Activated CD8-positive, alpha-beta memory T cell treated with anti-CD3 and anti-CD28 coated beads for 48 hours (primary cell): Measurements from ENCODE around the gene CDC123.
"Not testable (repeated sequence)": the region's sequence is repeated elsewhere in the genome, so short reads cannot be mapped to it uniquely, and the experiment has no call there.

Experiments
- DNase-seq, 3 experiments: peaks; one replicate each; pipeline ENCODE4 v3.0.0-alpha.2; 2020; ENCODE audit warnings: low read depth in 2 of 3, low spot score in 2 of 3

Gene CDC123

DNA sequence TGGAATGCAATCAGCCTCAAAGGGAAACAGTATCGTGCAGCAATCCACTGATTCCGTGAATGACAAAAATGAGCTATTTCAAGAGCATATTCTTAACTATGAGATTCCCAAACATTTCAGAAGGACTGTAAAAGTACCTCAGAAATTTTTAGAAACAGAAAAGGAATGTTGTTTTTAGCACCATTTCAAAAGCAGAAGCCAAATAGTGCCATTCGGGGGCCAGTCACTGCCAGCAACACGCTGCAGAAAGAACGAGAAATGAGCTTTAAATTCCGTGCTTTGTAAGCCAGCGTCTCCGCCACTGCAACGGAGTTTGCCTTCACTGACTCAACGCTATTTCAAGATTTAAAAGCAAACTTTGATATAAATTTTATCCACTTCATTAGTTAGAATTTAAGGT lies 6.6 kb upstream of the CDC123 start:
- DNase-seq: no peak

DNA sequence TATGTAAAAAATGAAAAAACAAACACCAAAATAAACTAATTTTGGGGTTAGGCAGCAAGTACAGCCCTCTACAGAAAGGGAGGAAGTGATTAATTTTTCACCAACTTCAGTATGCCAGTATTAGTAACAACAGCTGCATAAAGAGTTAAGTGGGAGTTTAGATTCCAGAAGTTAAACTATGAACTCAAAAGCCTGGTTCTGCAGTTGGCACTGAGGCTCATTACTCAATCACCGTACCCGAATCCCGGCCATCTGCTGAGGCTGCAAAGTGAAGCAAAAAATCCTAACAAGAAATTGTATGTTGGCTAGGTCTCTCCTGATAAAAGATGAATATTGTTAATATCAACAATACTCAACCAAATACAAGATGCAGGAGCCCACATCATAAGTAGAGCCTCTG lies 4.3 kb upstream of the CDC123 start:
- no peak for DNase-seq

DNA sequence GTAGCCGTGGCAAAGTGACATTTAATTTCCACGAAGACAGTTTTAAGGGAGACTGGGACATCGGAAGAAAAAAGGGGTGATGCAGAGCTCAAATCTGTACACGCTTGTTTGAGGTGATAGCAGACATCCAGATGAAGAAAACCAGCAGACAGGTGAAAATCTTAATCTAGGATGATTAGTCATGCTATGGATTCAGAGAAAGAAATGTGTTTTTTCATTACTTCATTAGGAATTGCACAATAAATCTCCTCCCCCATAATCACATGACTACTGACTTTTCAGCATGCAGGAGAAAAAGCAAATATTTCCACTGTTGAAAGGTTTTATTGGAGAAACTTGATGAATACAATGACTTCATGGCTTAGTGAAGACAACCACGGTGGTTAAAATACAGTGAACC lies 2.8 kb upstream of the CDC123 start:
- no peak for DNase-seq

DNA sequence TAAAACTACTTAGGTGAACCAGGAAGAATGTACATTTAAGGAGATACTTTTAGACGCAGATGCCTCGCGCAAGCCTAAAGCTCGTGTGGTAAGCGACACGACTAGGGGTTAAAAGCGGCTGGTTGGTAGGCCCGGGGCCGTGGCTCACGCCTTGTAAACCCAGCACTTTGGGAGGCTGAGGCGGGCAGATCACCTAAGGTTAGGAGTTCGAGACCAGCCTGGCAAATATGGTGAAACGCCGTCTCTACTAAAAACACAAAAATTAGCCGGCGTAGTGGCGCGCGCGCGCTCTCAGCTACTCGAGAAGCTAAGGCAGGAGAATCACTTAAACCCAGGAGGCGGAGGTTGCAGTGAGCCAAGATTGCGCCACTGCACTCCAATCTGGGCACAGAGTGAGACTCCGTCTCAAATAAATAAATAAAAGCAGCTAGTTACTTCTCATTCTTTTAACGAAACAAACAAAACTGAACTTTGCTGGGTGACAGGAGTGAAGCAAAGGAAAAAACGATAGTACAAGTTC lies 1.2 kb upstream of the CDC123 start:
- DNase-seq: no peak

DNA sequence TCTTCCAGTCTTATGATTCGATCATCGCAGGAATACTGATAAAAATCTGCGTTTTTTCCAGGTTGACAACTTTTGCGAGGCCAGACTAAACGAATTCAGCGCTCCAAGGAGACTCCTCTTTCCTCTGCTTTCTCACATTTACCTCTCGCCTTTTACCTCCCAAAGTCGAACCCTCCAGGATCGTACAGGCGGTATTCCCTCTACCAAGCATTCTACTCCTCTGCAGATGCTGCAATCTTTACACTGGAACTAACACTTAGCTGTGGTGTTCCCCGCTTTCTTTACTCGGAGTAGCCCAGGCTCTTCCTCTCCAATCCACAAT lies 746 bp upstream of the CDC123 start:
- no peak for DNase-seq

DNA sequence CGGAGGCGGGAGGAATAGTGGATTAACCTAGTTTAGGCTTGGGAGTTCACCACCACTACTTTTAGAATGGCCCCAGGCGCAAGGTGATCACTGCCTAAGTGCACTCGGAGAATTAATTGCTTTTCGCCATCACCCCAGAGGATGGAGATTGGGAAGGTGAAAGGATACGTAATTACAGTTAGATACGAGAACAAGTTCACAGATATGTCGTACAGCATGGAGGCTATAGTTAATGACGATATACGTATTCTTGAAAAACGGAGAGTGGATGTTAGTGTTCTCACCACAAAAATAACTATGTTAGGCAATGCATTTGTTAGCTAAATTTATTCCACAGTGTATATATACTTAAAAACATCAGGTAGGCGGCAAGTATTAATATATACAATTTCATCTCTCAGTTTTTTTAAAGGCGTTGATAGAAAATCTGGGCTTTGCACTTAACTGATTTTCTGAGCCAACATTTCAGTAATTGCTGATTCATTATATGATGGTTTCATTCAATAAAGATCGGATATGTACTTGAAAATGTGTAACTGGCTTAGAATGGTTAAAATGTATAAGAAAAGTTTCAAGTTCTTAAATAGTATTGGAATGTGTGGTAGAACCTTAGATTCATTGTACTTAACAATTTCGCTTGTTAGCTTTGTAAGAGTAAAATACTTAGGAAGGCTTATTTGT lies 683 bp downstream of the CDC123 start:
- no peak for DNase-seq

DNA sequence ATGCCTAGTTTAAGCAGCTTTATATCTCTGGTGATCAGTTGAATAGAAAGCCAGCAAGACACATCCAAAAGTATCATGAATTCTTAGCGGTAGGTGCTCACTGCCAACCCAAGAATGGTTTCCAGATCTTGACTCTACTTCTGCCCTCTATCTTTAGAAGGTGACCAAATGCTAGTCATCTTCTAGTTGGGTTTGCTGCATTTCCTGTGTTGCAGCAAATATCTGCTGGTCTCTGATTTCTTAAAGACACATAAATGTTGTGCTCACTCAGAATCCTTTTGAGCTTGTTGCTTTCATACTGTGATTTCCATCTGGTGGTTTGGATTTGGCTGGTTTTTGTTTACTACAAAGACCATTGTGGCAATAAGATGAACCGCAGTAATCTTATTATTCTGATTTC lies 2.2 kb downstream of the CDC123 start:
- no peak for DNase-seq

DNA sequence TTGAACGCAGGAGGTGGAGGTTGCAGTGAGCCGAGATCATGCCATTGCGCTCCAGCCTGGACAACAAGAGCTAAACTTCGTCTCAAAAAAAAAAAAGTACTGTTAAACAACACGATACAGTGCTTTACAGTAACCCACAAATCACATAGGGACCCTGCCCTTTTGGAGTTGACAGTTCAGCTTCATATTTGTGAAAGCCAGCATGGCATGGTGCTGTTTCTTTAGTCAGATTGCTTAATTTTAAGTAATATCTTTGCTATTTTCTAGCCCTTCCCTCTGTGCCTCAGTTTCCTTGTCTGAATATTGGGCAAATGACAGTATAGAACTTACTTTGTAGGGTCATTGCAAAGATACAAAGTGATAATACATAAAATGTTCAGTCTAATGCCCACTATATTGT lies 4.9 kb downstream of the CDC123 start:
- DNase-seq: no peak

DNA sequence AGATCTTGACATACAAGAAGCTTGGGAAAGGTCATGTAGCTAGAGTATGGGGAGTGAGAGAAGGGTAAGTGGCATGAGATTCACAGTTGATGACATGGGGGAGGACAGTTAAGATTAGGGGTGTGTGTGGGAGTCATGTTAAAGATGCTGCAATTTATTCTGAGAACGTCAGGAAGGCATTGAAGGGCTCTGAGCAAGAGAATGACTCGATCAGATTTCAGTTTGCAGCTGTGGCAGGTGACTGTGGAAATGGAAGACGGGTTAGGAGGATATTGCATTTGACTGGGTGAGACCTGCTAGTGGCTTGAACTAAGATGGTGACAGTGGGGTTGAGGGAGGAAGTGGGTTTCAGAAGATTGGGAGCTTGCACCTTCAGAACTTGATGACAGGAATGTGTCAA lies 5.6 kb downstream of the CDC123 start:
- no peak for DNase-seq

DNA sequence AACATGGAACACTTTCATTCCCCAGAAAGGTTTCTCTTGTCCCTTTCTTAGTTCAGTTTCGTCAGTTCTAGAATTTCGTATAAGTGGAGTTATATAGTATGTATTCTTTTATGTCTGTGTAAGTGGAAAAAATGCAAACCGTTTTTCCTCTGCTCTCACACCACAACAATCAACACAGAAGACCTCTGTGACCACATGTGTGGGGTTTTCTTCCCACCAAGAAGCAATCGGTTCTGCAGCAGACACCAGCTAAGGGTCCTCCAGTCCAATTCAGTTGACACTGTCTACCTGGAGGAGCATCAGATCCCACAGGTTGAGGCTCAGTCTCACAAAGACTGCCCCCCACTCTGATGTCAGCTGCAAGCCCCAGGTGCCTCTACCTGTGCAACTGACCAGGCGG lies 6.2 kb downstream of the CDC123 start:
- no peak for DNase-seq

DNA sequence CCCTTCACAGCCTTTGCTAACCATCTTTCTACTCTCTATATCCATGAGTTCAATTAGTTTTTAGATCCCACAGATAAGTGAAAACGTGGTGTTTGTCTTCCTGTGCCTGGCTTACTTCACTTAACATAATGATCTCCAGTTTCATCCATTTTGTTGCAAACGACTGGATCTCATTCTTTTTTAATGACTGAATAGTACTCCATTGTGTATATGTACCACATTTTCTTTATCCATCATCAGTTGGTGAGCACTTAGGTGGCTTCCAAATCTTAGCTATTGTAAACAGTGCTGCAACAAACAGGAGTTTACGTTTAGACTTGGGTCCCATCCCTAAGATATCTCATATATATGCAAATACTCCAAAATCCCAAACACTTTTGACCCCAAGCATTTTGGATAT lies 9.1 kb downstream of the CDC123 start:
- no peak for DNase-seq

DNA sequence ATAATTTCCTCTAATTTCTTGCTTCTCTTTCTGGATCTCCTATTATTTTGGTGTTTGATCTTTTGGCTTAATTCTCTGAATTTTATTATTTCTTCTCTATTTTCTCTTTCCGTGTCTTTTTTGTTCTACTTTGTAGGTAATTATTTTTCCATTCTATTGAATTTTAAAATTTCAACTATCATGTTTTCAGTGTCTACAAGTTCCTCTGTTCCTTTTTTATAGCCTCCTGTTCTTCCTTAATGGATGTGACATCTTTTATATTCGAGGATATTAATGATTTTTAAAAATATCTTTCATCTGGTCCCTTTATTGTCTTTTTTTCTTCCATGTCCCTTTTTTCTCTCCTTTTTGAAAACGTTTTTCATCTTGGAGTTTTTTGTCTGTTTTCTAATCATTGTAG lies 11.1 kb downstream of the CDC123 start:
- no peak for DNase-seq

DNA sequence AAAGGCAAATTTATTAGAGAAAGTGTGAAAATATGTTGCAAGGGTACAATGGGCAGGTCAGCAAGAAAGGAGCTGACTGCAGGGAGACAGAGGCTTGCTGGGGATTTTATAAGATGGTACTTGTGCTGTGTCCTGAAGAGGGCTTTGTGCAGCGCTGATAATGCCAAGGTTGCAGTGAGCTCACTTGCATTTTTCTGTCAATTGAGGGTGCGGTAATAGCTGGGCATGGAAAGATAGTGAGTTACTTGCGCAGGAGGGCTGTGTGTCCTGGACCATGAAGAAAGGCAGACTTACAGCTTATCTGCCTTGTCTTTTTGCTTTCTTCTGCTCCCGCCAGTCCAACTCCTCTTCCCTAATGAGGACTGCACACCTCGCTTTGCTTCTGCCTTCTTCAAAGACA lies 12.5 kb downstream of the CDC123 start:
- DNase-seq: no peak

DNA sequence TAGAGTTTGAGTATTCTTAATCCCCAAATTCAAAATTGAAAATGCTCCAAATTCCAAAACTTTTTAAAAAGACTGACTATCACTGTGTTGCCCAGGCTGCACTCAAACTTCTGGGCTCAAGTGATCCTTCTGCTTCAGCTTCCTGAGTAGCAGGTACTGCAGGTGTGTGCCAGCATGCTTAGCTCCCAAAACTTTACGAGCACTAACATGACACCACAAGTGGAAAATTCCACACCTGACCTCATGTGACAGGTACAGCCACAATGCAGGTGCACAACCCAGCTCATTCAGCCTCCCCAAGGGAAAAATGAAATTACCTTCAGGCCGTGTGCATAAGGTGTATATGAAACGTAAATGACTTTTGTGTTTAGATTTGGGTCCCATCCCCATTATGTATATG lies 16.5 kb downstream of the CDC123 start:
- DNase-seq: no peak

DNA sequence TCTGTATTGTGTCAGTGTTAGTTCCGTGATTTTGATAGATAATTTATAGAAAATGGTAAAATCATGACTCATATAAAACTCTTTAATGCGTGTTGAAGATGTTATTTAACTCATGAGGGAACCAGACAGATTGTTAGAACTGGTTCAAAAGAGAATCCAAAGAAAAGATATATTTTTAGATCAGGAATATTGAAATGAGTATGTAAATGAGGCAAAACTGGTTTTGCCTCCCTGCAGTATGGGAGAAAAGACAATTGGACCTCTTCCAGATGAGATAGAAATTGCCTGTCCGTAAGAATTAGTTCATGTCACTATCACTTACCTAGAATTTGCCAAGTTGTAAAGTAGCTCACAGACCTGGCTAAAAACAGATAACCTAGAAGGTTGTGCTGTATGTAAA lies 17.6 kb downstream of the CDC123 start:
- DNase-seq: no peak

DNA sequence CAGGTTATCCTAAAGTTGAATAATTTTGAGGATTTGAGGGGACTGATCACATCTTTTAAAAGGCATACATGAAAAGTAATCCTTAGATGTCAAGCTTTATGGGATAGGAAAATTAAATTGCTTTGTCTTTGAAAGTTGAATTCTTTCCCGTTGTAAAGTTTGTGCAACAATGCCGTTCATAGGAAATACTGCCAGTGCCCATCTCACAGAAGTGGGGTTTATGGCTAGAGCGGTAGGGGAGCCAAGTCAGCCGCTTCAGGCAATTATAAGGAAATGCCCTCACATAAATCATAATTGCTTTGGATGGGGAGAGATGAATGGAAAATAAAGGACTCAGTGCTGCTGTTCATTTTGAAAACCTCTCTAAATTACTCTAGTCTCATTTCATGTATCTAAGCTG lies 18.1 kb downstream of the CDC123 start:
- no peak for DNase-seq

DNA sequence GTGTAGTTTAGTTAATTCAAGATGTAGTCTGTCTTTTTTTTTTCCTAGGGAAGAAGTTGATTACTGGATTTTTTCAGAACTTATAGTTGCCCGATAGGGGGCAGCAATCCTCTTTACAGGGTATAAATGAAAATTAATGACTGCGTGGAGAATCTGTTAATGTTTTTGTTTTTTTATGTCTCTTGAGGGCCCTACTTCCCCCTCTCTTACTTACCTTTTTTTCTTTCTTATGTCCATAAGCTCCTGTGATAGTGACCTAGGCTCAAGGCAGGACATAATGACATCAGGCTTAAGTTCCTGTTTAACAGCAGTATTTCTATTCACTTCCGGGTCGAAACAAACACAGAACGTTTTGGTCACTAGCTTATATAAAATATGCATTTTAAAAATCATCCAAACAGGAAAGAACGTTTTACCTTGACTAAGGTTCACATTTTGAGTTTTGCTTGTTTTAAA lies 18.8 kb downstream of the CDC123 start:
- no peak for DNase-seq

DNA sequence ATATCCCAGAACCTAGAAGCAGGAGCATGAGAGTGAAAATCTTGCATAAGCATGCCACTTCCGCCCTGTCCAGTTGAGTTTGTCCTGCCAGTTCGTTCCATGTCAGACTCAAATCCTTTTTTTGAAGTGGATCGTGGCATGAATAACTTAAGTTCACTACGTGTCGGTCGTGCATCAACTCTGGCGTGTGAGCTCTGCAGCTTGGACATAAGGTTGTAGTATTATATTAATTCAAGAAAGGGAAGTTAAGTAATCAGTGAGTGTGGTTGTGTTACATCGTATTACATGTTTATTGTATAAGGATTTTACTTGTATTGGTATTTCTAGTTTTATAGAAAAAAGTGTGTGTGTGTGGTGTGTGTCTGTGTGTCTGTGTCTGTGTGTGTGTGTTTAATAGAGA lies 23.0 kb downstream of the CDC123 start:
- DNase-seq: no peak

DNA sequence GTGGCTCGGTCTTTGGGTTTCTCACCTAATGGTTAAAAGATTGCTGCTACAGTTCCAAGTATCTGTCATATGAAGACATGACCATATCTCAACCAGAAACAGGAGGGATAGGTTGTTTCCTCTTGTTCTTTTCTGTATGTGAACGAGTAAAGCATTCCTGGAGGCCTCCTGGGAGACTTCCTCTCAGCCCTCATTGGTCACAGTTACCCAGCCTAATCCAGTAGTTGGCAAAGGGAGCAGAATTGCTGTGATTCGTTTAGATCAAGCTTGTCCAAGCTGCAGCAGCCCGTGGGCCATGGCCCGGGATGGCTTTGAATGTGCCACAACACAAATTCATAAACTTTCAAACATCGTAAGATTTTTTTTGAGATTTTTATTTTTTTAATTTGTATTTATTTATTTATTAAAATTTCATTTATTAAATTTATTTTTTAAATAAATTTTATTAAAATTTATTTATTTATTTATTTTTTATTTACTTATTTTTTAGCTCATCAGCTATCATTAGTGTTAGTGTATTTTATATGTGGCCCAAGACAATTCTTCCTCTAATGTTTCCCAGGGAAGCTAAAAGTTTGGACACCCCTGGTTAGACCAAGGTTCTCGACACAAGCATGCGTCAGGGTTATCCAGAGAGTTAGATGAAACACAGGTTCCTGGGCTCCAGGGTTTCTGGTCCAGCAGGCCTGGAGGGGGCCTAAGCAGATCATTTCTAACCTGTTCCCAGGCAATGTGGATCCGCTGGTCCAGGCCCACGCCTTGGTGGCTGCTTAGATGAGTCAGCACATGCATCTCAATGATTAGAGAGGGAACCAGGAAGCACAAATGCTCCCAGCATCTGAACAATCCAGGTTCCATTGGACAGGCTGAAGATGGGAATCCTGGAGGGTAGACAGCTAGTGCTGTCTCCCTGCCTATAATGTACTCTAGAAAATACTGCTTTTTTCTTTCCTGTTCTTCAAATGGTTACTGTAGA lies 25.6 kb downstream of the CDC123 start:
- no peak for DNase-seq

DNA sequence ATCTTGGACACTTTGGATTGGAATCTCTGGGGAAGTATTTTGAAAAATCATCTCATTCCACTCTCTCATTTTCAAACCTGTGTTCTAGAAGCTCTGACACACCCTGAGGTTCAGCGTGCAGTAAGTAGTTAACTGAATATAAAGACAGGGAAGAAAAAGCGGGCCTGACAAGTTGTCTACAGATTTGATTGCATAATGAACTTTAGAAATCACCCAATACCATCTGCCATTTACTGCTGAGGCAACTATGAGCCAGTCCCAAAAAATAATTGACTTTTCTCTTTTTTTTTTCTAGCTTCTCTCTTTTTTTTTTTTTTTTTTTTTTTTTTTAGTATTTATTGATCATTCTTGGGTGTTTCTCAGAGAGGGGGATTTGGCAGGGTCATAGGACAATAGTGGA lies 29.5 kb downstream of the CDC123 start:
- no peak for DNase-seq

DNA sequence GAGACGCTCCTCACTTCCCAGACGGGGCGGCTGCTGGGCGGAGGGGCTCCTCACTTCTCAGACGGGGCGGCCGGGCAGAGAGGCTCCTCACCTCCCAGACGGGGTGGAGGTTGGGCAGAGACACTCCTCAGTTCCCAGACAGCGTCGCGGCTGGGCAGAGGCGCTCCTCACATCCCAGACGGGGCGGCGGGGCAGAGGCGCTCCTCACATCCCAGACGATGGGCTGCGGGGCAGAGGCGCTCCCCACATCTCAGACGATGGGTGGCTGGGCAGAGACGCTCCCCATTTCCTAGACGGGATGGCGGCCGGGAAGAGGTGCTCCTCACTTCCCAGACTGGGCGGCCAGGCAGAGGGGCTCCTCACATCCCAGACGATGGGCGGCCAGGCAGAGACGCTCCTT lies 30.4 kb downstream of the CDC123 start:
- not testable (repeated sequence) for DNase-seq

DNA sequence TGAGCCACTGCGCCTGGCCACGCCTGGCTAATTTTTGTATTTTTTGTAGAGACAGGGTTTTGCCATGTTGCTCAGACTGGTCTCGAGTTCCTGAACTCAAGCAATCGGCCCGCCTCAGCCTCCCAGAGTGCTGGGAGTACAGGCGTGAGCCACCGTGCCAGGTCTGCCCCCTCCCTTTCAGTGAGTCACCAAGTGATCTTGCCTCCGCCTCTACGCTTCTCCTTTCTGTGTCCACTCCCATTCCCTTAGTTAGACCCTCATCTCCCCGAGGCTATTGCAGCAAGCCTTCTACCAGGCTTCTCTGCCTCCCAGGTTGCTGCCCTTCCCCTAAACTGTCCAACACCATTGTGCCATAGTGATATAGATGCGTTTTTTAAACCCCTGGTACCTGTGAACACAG lies 32.9 kb downstream of the CDC123 start:
- DNase-seq: no peak
